SK-N-DZ (cell line): Measurements from ENCODE around the gene ARNT2.

Experiments used
- DNase-seq: peaks from one replicate; pipeline ENCODE4 v3.0.0-alpha.2; 2015; ENCODE audit warnings: low spot score

The ARNT2 gene

GRCh38 chr15:80594091-80594889 lies 190.1 kb downstream of the ARNT2 start:
- no peak for DNase-seq

- no peak for DNase-seq
These were observed 191.2 kb downstream of the ARNT2 start for GRCh38 chr15:80595396-80595795.

- no peak for DNase-seq
These were observed 192.4 kb downstream of the ARNT2 start for GRCh38 chr15:80596521-80596976.

- no peak for DNase-seq
These were observed 192.9 kb downstream of the ARNT2 start for GRCh38 chr15:80597076-80597475.

GRCh38 chr15:80599359-80599758 lies 195.2 kb downstream of the ARNT2 start:
- DNase-seq = no peak

GRCh38 chr15:80600626-80601025 lies 196.4 kb downstream of the ARNT2 start:
- no peak for DNase-seq

- no peak for DNase-seq
These were observed 197.1 kb downstream of the ARNT2 start for GRCh38 chr15:80601256-80601655.

- DNase-seq = no peak
These were observed 200.7 kb downstream of the ARNT2 start for GRCh38 chr15:80604583-80605575.

- no peak for DNase-seq
These were observed 201.5 kb downstream of the ARNT2 start for GRCh38 chr15:80605591-80606150.

GRCh38 chr15:80606511-80607071 lies 202.4 kb downstream of the ARNT2 start:
- DNase-seq = no peak

GRCh38 chr15:80607287-80607980 lies 203.3 kb downstream of the ARNT2 start:
- no peak for DNase-seq

- DNase-seq = no peak
These were observed 204.5 kb downstream of the ARNT2 start for GRCh38 chr15:80608688-80609087.

GRCh38 chr15:80609091-80609490 lies 204.9 kb downstream of the ARNT2 start:
- no peak for DNase-seq

- DNase-seq = no peak
These were observed 205.3 kb downstream of the ARNT2 start for GRCh38 chr15:80609512-80609946.

GRCh38 chr15:80611543-80612080 lies 207.4 kb downstream of the ARNT2 start:
- no peak for DNase-seq

GRCh38 chr15:80612118-80612823 lies 208.1 kb downstream of the ARNT2 start:
- no peak for DNase-seq

GRCh38 chr15:80613762-80614365 lies 209.7 kb downstream of the ARNT2 start:
- no peak for DNase-seq

GRCh38 chr15:80614711-80615360 lies 210.7 kb downstream of the ARNT2 start:
- DNase-seq = no peak

- no peak for DNase-seq
These were observed 211.2 kb downstream of the ARNT2 start for GRCh38 chr15:80615361-80615736.
